ENCODE results near the gene ZNF101.
A peak's percentile ranks its signal among the peaks of the same experiment; 100 is the strongest.

The ZNF101 gene

DNA sequence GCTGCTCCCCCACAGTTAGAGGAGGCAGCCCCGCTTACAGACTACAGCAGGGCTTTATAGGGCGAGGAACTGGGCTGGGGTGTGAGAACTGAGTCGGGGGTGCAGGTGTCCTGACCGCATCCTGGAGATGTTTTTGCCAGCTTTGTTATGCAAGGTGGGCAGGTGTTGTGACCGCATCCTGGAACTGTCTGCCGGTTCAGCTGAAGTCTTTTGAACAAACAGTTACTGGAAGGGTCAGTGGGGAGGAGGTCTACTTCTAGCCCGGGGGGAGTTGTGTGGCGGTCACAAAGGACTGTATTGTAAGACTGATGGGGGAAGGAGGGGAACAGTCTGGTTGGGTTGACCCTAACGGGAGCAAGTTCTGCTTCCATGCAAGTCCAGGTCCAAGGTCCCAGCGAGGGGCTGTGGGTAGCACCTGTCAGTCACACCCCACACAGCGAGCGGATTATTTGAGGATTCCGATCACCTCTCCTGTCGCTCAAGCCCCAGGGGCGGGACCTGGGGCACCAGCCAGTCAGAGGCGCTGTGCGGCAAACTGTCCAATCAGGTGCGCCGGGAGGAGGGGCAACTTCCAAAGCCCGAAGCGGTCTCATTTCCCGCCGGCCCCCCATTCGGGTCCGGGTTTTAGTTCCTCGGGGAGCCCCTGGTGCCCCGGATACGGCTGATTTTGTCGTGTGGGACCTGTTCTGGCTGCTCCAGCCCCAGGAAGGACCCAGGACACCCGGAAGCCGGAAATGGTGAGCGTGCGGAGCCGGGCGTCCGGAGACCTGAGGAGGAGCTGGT is at the start of gene ZNF101:
TSS of gene ZNF101 (plus strand) at position 610 of the 783 bp plus-strand sequence. CDS start at position 735, 125 bp downstream.
- TF ChIP-seq, protein P1, sequence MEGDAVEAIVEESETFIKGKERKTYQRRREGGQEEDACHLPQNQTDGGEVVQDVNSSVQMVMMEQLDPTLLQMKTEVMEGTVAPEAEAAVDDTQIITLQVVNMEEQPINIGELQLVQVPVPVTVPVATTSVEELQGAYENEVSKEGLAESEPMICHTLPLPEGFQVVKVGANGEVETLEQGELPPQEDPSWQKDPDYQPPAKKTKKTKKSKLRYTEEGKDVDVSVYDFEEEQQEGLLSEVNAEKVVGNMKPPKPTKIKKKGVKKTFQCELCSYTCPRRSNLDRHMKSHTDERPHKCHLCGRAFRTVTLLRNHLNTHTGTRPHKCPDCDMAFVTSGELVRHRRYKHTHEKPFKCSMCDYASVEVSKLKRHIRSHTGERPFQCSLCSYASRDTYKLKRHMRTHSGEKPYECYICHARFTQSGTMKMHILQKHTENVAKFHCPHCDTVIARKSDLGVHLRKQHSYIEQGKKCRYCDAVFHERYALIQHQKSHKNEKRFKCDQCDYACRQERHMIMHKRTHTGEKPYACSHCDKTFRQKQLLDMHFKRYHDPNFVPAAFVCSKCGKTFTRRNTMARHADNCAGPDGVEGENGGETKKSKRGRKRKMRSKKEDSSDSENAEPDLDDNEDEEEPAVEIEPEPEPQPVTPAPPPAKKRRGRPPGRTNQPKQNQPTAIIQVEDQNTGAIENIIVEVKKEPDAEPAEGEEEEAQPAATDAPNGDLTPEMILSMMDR (IDR thresholded peaks at IDR 0.05; ENCODE audit: low read depth, low read length, missing control alignments), result no peak
- peak; percentile 71 for DNase-seq (ENCODE audit: extremely low read depth, low read depth)

DNA sequence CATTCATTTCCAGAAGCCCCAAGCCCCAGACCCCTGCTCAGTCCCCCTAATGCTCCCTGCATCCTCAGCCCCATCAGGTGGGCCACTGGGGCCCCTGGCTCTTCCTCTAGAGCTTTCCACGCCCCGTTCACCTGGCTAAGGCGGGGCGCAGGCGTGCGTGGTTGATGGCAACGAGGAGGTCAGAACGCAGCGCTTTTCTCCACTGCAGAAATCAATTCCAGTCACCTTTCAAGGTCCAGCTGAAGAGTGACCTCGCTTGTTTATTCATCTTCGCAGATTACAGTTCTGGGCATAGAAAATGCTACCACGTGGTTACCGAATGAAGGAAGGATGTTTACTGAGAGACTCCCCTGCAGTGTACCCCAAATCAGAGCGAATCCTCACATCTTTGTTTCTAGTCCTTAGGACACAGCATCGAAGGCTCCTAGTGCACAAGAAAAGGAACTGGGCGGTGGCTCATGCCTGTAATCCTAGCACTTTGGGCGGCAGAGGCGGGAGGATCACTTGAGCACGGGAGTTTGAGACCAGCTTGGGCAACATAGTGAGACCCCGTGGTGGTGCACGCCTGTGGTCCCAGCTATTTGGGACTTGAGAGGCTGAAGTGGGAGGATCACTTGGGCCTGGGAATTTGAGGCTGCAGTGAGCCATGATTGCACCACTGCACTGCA is 49.3 kb upstream of the ZNF101 start:
- H3K4me3 ChIP-seq (replicated peaks; ENCODE audit: low read depth, low read length), result no peak overlapping the region
- no peak for DNase-seq (ENCODE audit: extremely low read depth, low read depth)
- TF ChIP-seq, protein P1 (IDR thresholded peaks at IDR 0.05; ENCODE audit: low read depth, low read length, missing control alignments), result no peak

More for the DNA sequence above, at the start of gene ZNF101:
- peak within 1 kb of the TSS; percentile 56 for H3K4me3 ChIP-seq (replicated peaks; ENCODE audit: low read depth, low read length)

DNA sequence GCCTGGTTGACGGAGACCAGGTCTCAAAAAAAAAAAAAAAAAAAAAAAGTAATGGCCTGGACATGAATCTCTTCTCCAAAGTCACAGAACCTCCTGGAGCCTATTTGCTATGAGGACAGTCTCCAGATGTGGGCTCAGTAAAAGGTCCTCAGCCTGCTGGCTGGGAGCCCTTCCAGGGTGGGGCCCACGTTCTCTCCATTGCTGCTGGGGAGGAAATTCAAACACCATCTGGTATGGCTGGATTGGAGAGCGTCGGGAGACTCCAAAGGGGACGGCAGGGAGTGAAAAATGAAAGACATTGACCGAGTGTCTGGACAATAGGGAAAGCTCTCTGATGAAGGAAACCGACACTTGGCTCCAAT is 48.8 kb upstream of the ZNF101 start:
- DNase-seq (ENCODE audit: extremely low read depth, low read depth), result no peak
- H3K4me3 ChIP-seq (replicated peaks; ENCODE audit: low read depth, low read length), result no peak overlapping the region
- TF ChIP-seq, protein P1 (IDR thresholded peaks at IDR 0.05; ENCODE audit: low read depth, low read length, missing control alignments), result no peak

DNA sequence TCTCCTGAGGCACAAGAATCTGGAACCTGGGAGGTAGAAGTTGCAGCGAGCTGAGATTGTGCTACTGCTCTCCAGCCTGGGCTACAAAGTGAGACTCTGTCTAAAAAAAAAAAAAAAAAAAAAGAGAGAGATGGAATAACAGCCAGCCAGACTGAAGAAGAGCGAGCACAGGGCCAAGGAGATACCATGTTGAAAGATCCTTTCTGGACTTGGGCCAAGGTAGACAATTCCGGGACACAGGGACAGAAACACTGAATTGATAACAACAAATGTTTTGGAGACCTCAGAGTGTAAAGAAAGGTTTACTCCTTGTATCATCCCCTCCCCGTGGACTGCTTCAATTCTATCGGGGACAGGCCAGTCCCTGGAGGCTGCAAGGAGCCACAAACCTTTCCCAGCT is 45.3 kb upstream of the ZNF101 start:
- TF ChIP-seq, protein P1 (IDR thresholded peaks at IDR 0.05; ENCODE audit: low read depth, low read length, missing control alignments), result no peak
- DNase-seq (ENCODE audit: extremely low read depth, low read depth), result no peak
- H3K4me3 ChIP-seq (replicated peaks; ENCODE audit: low read depth, low read length), result no peak overlapping the region

DNA sequence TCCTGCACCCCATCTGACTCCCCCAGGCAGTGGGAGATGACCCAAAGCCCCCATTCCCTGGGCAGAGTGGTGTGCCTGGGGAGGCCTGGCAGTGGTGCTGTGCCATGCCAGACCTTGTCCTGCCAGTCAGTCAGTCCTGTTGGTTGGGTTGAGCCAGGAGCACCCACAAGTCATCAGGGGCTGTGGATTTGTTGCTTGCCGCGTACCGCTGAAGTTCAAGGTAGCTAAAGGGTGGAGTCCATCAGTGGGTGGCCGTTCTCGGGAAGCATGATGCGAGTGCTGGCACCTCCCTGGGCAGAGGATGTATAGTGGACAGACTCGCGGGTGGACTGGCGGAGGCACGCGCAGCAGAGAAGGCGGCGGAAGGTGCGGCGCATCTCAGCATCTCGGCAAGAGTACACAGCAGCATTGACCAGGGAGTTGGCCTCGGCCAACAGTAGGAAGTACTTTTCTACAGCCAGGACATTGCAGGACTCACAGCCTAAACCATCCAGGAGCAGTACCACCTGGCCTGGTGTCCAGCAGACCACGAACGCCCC is 44.5 kb upstream of the ZNF101 start:
- no peak for DNase-seq (ENCODE audit: extremely low read depth, low read depth)
- H3K4me3 ChIP-seq (replicated peaks; ENCODE audit: low read depth, low read length), result no peak overlapping the region
- TF ChIP-seq, protein P1 (IDR thresholded peaks at IDR 0.05; ENCODE audit: low read depth, low read length, missing control alignments), result no peak

DNA sequence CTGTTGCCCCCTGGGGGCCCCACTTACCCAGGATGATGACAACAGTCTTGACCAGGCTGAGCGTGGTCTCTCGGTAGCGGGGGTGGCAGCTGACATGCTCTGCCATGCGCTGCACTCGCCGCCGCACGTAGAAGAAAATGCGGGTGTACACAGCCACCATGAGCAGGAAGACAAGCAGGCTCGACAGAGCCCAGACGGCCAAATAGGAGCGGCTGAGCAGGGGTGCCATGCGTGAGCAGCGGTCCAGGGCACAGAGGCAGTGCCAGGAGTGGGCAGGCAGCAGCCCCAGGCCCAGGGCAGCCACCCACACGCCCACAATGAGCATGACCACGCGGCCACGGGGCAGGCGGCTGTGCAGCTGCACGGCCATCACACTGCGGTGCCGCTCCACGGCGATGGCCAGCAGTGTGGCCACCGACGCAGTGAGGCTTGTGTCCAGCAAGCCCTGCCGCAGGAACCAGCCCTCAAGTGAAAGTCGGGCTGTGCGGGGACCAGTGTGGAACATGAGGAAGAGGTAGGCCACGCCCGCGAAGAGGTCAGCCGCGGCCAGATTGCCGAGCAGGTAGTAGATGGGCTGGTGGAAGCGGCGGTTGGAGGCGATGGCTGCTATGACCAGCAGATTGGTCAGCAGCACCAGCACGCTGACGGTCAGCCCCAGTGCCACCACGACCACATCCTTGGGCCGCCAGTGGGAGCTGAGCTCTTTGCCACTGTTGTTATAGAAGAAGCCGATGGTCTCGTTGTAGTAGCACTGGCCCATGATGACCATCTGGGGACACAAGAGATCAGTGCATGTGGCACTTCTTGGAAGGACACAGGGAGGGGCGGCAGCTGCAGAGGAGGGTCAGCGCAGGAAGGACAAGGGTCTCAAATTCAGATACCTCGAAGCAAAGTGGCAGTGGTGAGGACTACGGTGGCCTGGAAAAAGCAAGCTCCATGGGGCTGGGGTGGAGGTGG is 41.8 kb upstream of the ZNF101 start:
- DNase-seq (ENCODE audit: extremely low read depth, low read depth), result no peak
- TF ChIP-seq, protein P1 (IDR thresholded peaks at IDR 0.05; ENCODE audit: low read depth, low read length, missing control alignments), result no peak
- H3K4me3 ChIP-seq (replicated peaks; ENCODE audit: low read depth, low read length), result no peak overlapping the region
